ENCODE data around the gene L3MBTL4. TPM values are rescaled to one million over a fixed set of nuclear protein-coding genes. Genes with fewer than 3 reads are reported as not detected.
"Not testable (repeated sequence)": the region's sequence is repeated elsewhere in the genome, so short reads cannot be mapped to it uniquely, and the experiment has no call there.

The L3MBTL4 gene
- total RNA-seq, 1 experiment from 2014 or later: not detected

DNA sequence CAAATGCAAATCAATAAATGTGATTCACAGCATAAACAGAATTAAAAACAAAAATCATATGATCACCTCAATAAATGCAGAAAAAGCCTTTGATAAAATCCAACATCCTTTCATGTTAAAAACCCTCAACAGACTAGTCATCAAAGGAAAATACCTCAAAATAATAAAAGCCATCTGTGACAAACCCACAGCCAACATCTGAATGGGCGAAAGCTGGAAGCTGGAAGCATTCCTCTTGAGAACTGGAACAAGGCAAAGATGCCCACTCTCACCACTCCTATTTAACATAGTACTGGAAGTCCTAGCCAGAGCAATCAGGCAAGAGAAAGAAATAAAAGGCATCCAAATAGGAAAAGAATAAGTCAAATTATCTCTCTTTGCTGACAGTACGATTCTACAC is 367.1 kb downstream of the L3MBTL4 start:
- ATAC-seq; H4K20me1 ChIP-seq (ENCODE audit: insufficient read depth); BruUV-seq (replicated peaks); H3K27ac ChIP-seq (ENCODE audit: low read depth, low read length); CTCF ChIA-PET; H3K27me3 ChIP-seq (ENCODE audit: insufficient read depth, low read length); RAD21 ChIA-PET (ENCODE audit: low non-redundant PET in 1 of 2, low total read pairs in 2 of 2, uncharacterized antibody in 2 of 2, unreplicated experiment in 2 of 2); DNase-seq (ENCODE audit: low read depth, low spot score); H3K79me2 ChIP-seq (ENCODE audit: insufficient read depth, low read length); H3K4me2 ChIP-seq (ENCODE audit: low read length); H3K36me3 ChIP-seq (ENCODE audit: control insufficient read depth in 1 of 2, insufficient read depth in 2 of 2, low read length in 2 of 2); H3K9me2 ChIP-seq (ENCODE audit: insufficient read depth); H2AFZ ChIP-seq (ENCODE audit: low read depth, low read length, poor library complexity, severe bottlenecking); POLR2A ChIA-PET; H3K9ac ChIP-seq (ENCODE audit: low read length); H3K4me3 ChIP-seq (replicated peaks in 1 of 2; ENCODE audit: low read depth in 1 of 2, low read length in 2 of 2); H3K4me1 ChIP-seq (ENCODE audit: control insufficient read depth in 1 of 2, insufficient read depth in 2 of 2, low read length in 2 of 2): not testable (repeated sequence)
- H3K9me3 ChIP-seq (ENCODE audit: control insufficient read depth in 1 of 2, insufficient read depth in 1 of 2, low read depth in 1 of 2, low read length in 2 of 2): peaks cover 10 to 30% of the 10 kb centered on the region in 2 experiments; a peak in 2 of 4 replicates
- intact Hi-C loops (cut with micrococcal nuclease): loop anchor here (5.0 kb wide), 1 partner anchor 80 kb away; no protein-coding TSS in a partner anchor

DNA sequence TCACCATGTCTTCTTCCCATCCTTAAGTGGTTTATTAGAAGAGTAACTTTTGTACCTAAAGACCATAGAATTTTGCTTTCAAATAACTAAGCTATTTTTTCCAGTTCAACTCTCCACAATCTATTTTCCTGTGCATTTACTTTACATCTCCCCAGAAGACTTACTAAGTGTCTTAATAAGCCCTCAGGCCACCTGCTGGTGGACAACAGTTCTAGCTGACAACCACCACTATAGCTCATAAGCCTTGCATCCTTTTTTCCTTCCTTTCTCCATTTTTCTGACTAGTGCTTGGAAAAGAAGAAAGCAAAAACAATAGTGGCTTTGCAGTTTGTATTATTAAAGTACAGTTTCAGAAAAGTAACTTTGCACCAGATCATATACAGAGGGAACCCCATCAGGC is 369.9 kb downstream of the L3MBTL4 start:
- Histone ChIP-seq H3K79me2 (ENCODE audit: insufficient read depth, low read length) (no peaks in the 10 kb centered on the region), H3K9ac (ENCODE audit: low read length) (no peak overlapping the region), H3K9me2 (ENCODE audit: insufficient read depth) (no peaks in the 10 kb centered on the region), H3K27me3 (ENCODE audit: insufficient read depth, low read length) (no peaks in the 10 kb centered on the region), H3K36me3 (ENCODE audit: control insufficient read depth in 1 of 2, insufficient read depth in 2 of 2, low read length in 2 of 2) (no peaks in the 10 kb centered on the region), H2AFZ (ENCODE audit: low read depth, low read length, poor library complexity, severe bottlenecking) (no peak overlapping the region), H3K4me3 (replicated peaks in 1 of 2; ENCODE audit: low read depth in 1 of 2, low read length in 2 of 2) (no peak overlapping the region), H4K20me1 (ENCODE audit: insufficient read depth) (no peaks in the 10 kb centered on the region), H3K4me1 (ENCODE audit: control insufficient read depth in 1 of 2, insufficient read depth in 2 of 2, low read length in 2 of 2) (no peaks in the 10 kb centered on the region), H3K27ac (ENCODE audit: low read depth, low read length) (no peak overlapping the region), H3K4me2 (ENCODE audit: low read length) (no peak overlapping the region), H3K9me3 (ENCODE audit: control insufficient read depth in 1 of 2, insufficient read depth in 1 of 2, low read depth in 1 of 2, low read length in 2 of 2) (peaks cover 10 to 25% of the 10 kb centered on the region in 2 experiments; a peak in 3 of 4 replicates)
- ChIA-PET RAD21 (ENCODE audit: low non-redundant PET in 1 of 2, low total read pairs in 2 of 2, uncharacterized antibody in 2 of 2, unreplicated experiment in 2 of 2) (no interaction called here), POLR2A (no interaction called here), CTCF (no interaction called here)
- no TSS peak for BruUV-seq (replicated peaks)
- DNase-seq (ENCODE audit: low read depth, low spot score): no peak
- intact Hi-C loops (cut with micrococcal nuclease): loop anchor here (5.0 kb wide), 1 partner anchor 83 kb away; no protein-coding TSS in a partner anchor
- no peak for TF ChIP-seq ZNF274 (IDR thresholded peaks at IDR 0.05; ENCODE audit: low read depth, low read length)
- TF ChIP-seq, protein P1, sequence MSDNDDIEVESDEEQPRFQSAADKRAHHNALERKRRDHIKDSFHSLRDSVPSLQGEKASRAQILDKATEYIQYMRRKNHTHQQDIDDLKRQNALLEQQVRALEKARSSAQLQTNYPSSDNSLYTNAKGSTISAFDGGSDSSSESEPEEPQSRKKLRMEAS (IDR thresholded peaks at IDR 0.05): no peak
- ATAC-seq: no peak

DNA sequence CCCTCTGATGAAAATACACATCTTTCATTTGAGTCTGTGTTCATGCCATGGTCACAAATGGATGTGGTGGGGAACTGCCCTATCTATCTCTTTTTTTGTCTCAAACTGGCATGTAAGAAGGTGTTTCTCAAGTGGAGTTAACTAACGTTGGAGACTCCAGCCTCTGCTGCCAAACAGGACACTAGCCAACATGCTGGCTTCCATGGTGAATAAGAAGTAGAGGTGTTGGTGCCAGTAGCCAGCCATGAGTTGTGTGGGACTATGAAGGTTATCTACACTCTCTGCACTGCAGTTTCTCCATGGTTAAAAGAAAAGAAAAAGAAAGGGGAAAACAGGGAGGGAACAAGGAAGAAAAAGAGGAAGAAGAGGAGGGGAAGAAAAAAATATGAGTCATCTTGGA is 370.4 kb downstream of the L3MBTL4 start:
- H3K36me3 ChIP-seq (ENCODE audit: control insufficient read depth in 1 of 2, insufficient read depth in 2 of 2, low read length in 2 of 2): no peaks in the 10 kb centered on the region
- no peaks in the 10 kb centered on the region for H3K4me1 ChIP-seq (ENCODE audit: control insufficient read depth in 1 of 2, insufficient read depth in 2 of 2, low read length in 2 of 2)
- intact Hi-C loops (cut with micrococcal nuclease): no loop called here
- no peak overlapping the region for H3K4me2 ChIP-seq (ENCODE audit: low read length)
- H3K79me2 ChIP-seq (ENCODE audit: insufficient read depth, low read length): no peaks in the 10 kb centered on the region
- RAD21 ChIA-PET (ENCODE audit: low non-redundant PET in 1 of 2, low total read pairs in 2 of 2, uncharacterized antibody in 2 of 2, unreplicated experiment in 2 of 2): no interaction called here
- ATAC-seq: no peak
- no TSS peak for BruUV-seq (replicated peaks)
- POLR2A ChIA-PET: no interaction called here
- no peak overlapping the region for H3K4me3 ChIP-seq (replicated peaks in 1 of 2; ENCODE audit: low read depth in 1 of 2, low read length in 2 of 2)
- no peaks in the 10 kb centered on the region for H3K27me3 ChIP-seq (ENCODE audit: insufficient read depth, low read length)
- peaks cover 10 to 27% of the 10 kb centered on the region in 2 experiments; a peak in 3 of 4 replicates for H3K9me3 ChIP-seq (ENCODE audit: control insufficient read depth in 1 of 2, insufficient read depth in 1 of 2, low read depth in 1 of 2, low read length in 2 of 2)
- no peak for DNase-seq (ENCODE audit: low read depth, low spot score)
- no peak overlapping the region for H2AFZ ChIP-seq (ENCODE audit: low read depth, low read length, poor library complexity, severe bottlenecking)
- H3K9me2 ChIP-seq (ENCODE audit: insufficient read depth): no peaks in the 10 kb centered on the region
- no peak overlapping the region for H3K27ac ChIP-seq (ENCODE audit: low read depth, low read length)
- H4K20me1 ChIP-seq (ENCODE audit: insufficient read depth): no peaks in the 10 kb centered on the region
- CTCF ChIA-PET: no interaction called here
- H3K9ac ChIP-seq (ENCODE audit: low read length): no peak overlapping the region
- TF ChIP-seq EGR1 (IDR thresholded peaks at IDR 0.05; ENCODE audit: low read depth) (no peak), FOSL1 (IDR thresholded peaks at IDR 0.05; ENCODE audit: low read depth) (no peak), POLR2A (IDR thresholded peaks at IDR 0.05; ENCODE audit: borderline replicate concordance, extremely low read depth, insufficient read depth, insufficient read length) (no peak), CEBPB (IDR thresholded peaks at IDR 0.05; ENCODE audit: low read depth) (no peak), ELF1 (IDR thresholded peaks at IDR 0.05; ENCODE audit: borderline replicate concordance, low read depth) (no peak), ZFX (IDR thresholded peaks at IDR 0.05) (no peak), CBX3 (IDR thresholded peaks at IDR 0.05; ENCODE audit: low read depth) (no peak), SIN3A (IDR thresholded peaks at IDR 0.05; ENCODE audit: low read depth) (no peak), SRF (IDR thresholded peaks at IDR 0.05; ENCODE audit: low read depth) (no peak), JUND (IDR thresholded peaks at IDR 0.05) (no peak), SP1 (IDR thresholded peaks at IDR 0.05; ENCODE audit: low read depth) (no peak)
- TF ChIP-seq, protein P2, sequence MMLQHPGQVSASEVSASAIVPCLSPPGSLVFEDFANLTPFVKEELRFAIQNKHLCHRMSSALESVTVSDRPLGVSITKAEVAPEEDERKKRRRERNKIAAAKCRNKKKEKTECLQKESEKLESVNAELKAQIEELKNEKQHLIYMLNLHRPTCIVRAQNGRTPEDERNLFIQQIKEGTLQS (IDR thresholded peaks at IDR 0.05): no peak
- TF ChIP-seq, protein P3, sequence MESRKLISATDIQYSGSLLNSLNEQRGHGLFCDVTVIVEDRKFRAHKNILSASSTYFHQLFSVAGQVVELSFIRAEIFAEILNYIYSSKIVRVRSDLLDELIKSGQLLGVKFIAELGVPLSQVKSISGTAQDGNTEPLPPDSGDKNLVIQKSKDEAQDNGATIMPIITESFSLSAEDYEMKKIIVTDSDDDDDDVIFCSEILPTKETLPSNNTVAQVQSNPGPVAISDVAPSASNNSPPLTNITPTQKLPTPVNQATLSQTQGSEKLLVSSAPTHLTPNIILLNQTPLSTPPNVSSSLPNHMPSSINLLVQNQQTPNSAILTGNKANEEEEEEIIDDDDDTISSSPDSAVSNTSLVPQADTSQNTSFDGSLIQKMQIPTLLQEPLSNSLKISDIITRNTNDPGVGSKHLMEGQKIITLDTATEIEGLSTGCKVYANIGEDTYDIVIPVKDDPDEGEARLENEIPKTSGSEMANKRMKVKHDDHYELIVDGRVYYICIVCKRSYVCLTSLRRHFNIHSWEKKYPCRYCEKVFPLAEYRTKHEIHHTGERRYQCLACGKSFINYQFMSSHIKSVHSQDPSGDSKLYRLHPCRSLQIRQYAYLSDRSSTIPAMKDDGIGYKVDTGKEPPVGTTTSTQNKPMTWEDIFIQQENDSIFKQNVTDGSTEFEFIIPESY (IDR thresholded peaks at IDR 0.05; ENCODE audit: extremely low read depth, insufficient replicate concordance, low read length): no peak
- TF ChIP-seq, protein P1 (IDR thresholded peaks at IDR 0.05): no peak
